Spleen (tissue), 7 donors: ENCODE results near the gene CENPH.

ENCODE experiments used
- POLR2A ChIP-seq, 3 donors: fragments of 450-650 bp; IDR thresholded peaks; one replicate each; pipeline ENCODE4 v1.5.1; 2017; ENCODE audit warnings: antibody characterized with exemption in 3 of 3, mild to moderate bottlenecking in 1 of 3
- POLR2AphosphoS5 ChIP-seq, 3 donors: sonication (generic); formaldehyde crosslinking; IDR thresholded peaks; one replicate each; pipeline ENCODE4 v1.5.1; 2017; ENCODE audit warnings: antibody characterized with exemption in 3 of 3
- TF ChIP-seq, protein P1 (sequence below), 11 experiments: fragments of 200-600 bp in 7 of 11; fragments of 450-650 bp in 4 of 11; sonication (generic) in 4 of 11; IDR thresholded peaks in 8 of 11; conservative IDR thresholded peaks in 3 of 11; 1 replicate in 7 of 11; 2 replicates in 4 of 11; pipeline versions ENCODE4 v1.4.0 to v1.8.0; 2016 to 2021; ENCODE audit warnings: antibody characterized with exemption in 11 of 11, inconsistent platforms in 4 of 11, mild to moderate bottlenecking in 1 of 11
- donor health status: DM: no; HTN: no; CAD: no; lungs with moderate emphysema.
- donor health status: DM: no; HTN: no; CAD: no.
- donor health status: DM: no; HTN: no; CAD: no.

DNA sequence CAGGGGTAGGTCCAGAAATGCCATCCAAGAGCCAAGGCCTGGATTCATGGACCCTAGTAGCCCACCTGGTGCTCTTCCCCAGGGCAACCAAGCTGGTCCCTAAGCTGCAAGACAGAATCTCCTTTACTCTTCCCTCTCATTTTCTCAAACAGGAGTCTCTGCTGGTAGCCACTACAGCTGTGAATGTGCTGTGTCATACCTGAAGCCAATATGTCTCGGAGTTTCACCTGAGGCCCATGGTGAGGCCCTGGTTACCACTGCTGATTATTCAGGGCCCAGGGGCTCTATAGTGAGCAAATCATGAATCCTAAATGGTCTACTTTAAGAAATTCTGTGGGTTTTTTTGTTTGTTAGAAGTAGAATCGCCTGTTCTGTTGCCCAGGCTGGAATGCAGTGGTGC, 61.2 kb downstream of the CENPH start:
- TF ChIP-seq, protein P1, sequence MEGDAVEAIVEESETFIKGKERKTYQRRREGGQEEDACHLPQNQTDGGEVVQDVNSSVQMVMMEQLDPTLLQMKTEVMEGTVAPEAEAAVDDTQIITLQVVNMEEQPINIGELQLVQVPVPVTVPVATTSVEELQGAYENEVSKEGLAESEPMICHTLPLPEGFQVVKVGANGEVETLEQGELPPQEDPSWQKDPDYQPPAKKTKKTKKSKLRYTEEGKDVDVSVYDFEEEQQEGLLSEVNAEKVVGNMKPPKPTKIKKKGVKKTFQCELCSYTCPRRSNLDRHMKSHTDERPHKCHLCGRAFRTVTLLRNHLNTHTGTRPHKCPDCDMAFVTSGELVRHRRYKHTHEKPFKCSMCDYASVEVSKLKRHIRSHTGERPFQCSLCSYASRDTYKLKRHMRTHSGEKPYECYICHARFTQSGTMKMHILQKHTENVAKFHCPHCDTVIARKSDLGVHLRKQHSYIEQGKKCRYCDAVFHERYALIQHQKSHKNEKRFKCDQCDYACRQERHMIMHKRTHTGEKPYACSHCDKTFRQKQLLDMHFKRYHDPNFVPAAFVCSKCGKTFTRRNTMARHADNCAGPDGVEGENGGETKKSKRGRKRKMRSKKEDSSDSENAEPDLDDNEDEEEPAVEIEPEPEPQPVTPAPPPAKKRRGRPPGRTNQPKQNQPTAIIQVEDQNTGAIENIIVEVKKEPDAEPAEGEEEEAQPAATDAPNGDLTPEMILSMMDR (IDR thresholded peaks at IDR 0.05 in 8 of 11, conservative IDR thresholded peaks at IDR 0.05 in 3 of 11): no peak
- TF ChIP-seq POLR2A (IDR thresholded peaks at IDR 0.05) (no peak), POLR2AphosphoS5 (IDR thresholded peaks at IDR 0.05) (no peak)
